ENCODE measurements around the gene DONSON.
"Not testable (repeated sequence)": the region's sequence is repeated elsewhere in the genome, so short reads cannot be mapped to it uniquely, and the experiment has no call there.

Gene DONSON

GRCh38 chr21:33588485-33589335, at the start of gene DONSON:
DONSON (minus strand) TSS chr21:33588684; CDS start chr21:33588641, 43 bp downstream.
- no peak for FAIRE-seq

- no peak for FAIRE-seq
Measured at GRCh38 chr21:33634254-33634653, 45.8 kb upstream of the DONSON start.

GRCh38 chr21:33626151-33626550, 37.7 kb upstream of the DONSON start:
- FAIRE-seq, result not testable (repeated sequence)

GRCh38 chr21:33622253-33622652, 33.8 kb upstream of the DONSON start:
- no peak for FAIRE-seq

GRCh38 chr21:33619726-33620125, 31.2 kb upstream of the DONSON start:
- no peak for FAIRE-seq

- FAIRE-seq, result no peak
Measured at GRCh38 chr21:33618407-33618806, 29.9 kb upstream of the DONSON start.

- FAIRE-seq, result not testable (repeated sequence)
Measured at GRCh38 chr21:33617565-33617964, 29.1 kb upstream of the DONSON start.

GRCh38 chr21:33611006-33611744, 22.7 kb upstream of the DONSON start:
- no peak for FAIRE-seq

GRCh38 chr21:33608559-33608958, 20.1 kb upstream of the DONSON start:
- FAIRE-seq, result no peak

GRCh38 chr21:33598051-33598450, 9.6 kb upstream of the DONSON start:
- FAIRE-seq, result no peak

GRCh38 chr21:33587792-33588484, 546 bp downstream of the DONSON start:
- FAIRE-seq, result no peak

GRCh38 chr21:33586927-33587326, 1.6 kb downstream of the DONSON start:
- no peak for FAIRE-seq

GRCh38 chr21:33584455-33584854, 4.0 kb downstream of the DONSON start:
- FAIRE-seq, result no peak

GRCh38 chr21:33578959-33579542, 9.4 kb downstream of the DONSON start:
- FAIRE-seq, result no peak

GRCh38 chr21:33578214-33578613, 10.3 kb downstream of the DONSON start:
- no peak for FAIRE-seq

GRCh38 chr21:33576741-33577141, 11.7 kb downstream of the DONSON start:
- not testable (repeated sequence) for FAIRE-seq

- peak; percentile 39 for FAIRE-seq
Measured at GRCh38 chr21:33572350-33572749, 16.1 kb downstream of the DONSON start.

- FAIRE-seq, result no peak
Measured at GRCh38 chr21:33569991-33570390, 18.5 kb downstream of the DONSON start.

- no peak for FAIRE-seq
Measured at GRCh38 chr21:33568448-33568847, 20.0 kb downstream of the DONSON start.

- no peak for FAIRE-seq
Measured at GRCh38 chr21:33567914-33568313, 20.6 kb downstream of the DONSON start.

GRCh38 chr21:33566514-33566913, 22.0 kb downstream of the DONSON start:
- peak; percentile 32 for FAIRE-seq

- no peak for FAIRE-seq
Measured at GRCh38 chr21:33562389-33562788, 26.1 kb downstream of the DONSON start.

GRCh38 chr21:33561373-33561772, 27.1 kb downstream of the DONSON start:
- no peak for FAIRE-seq

Data from A204.1 (cell line).